Gastrocnemius medialis (tissue), 4 donors: ENCODE data around the gene SH3TC1.

ENCODE experiments used
- CTCF ChIP-seq, 5 experiments: fragments of 450-650 bp in 3 of 5; fragments of 200-600 bp in 2 of 5; sonication (generic) in 2 of 5; IDR thresholded peaks in 4 of 5; conservative IDR thresholded peaks in 1 of 5; 1 replicate in 4 of 5; 2 replicates in 1 of 5; pipeline ENCODE4 v1.5.1; 2016 to 2019; ENCODE audit warnings: antibody characterized with exemption in 5 of 5, mild to moderate bottlenecking in 3 of 5, moderate library complexity in 3 of 5
- POLR2A ChIP-seq, 2 donors: fragments of 450-650 bp; IDR thresholded peaks; one replicate each; pipeline ENCODE4 v1.6.1; 2017; ENCODE audit warnings: antibody characterized with exemption in 2 of 2, mild to moderate bottlenecking in 2 of 2, moderate library complexity in 2 of 2

GRCh38 chr4:8225706-8226443 lies 26.8 kb downstream of the SH3TC1 start:
- TF ChIP-seq CTCF (IDR thresholded peaks at IDR 0.05 in 4 of 5, conservative IDR thresholded peaks at IDR 0.05 in 1 of 5) (no peak), POLR2A (IDR thresholded peaks at IDR 0.05) (no peak)
